KMS-11 (cell line): ENCODE measurements around the gene SMIM10L1.

Experiments used
- H2AFZ ChIP-seq: fragments of 200-600 bp; sonication (generic); 2 replicates; pipeline ENCODE4 v1.6.1; 2016; ENCODE audit warnings: antibody characterized with exemption, mixed run types, low read depth
- H3K27ac ChIP-seq: fragments of 200-600 bp; sonication (generic); 2 replicates; pipeline ENCODE4 v1.6.1; 2016; ENCODE audit warnings: mild to moderate bottlenecking, mixed run types
- H3K27me3 ChIP-seq: fragments of 200-600 bp; sonication (generic); 2 replicates; pipeline ENCODE4 v1.6.1; 2017; ENCODE audit warnings: mild to moderate bottlenecking, low read depth, mixed run types, moderate library complexity; ENCODE audit not compliant: insufficient read depth
- H3K36me3 ChIP-seq: fragments of 200-600 bp; sonication (generic); 2 replicates; pipeline ENCODE4 v1.6.1; 2017; ENCODE audit warnings: mild to moderate bottlenecking, mixed run types; ENCODE audit not compliant: insufficient read depth
- H3K4me1 ChIP-seq: fragments of 200-600 bp; sonication (generic); 2 replicates; pipeline ENCODE4 v1.6.1; 2016; ENCODE audit warnings: mild to moderate bottlenecking, low read depth, mixed run types; ENCODE audit not compliant: poor library complexity, severe bottlenecking
- H3K4me2 ChIP-seq: fragments of 200-600 bp; sonication (generic); 2 replicates; pipeline ENCODE4 v1.7.0; 2016; ENCODE audit warnings: mild to moderate bottlenecking, mixed run types
- H3K4me3 ChIP-seq: fragments of 200-600 bp; sonication (generic); IDR thresholded peaks from 2 replicates; pipeline ENCODE4 v1.6.1; 2017; ENCODE audit warnings: low read depth, low read length, mixed read lengths; ENCODE audit not compliant: insufficient read depth
- H3K79me2 ChIP-seq: fragments of 200-600 bp; sonication (generic); 2 replicates; pipeline ENCODE4 v1.6.1; 2016; ENCODE audit warnings: low read depth, mixed run types; ENCODE audit not compliant: insufficient read depth
- H3K9ac ChIP-seq: fragments of 200-600 bp; sonication (generic); 2 replicates; pipeline ENCODE4 v1.6.1; 2016; ENCODE audit warnings: mild to moderate bottlenecking, mixed run types
- H4K20me1 ChIP-seq: fragments of 200-600 bp; sonication (generic); 2 replicates; pipeline ENCODE4 v1.6.1; 2016; ENCODE audit warnings: mild to moderate bottlenecking, mixed run types; ENCODE audit not compliant: insufficient read depth
- CTCF ChIP-seq: fragments of 200-600 bp; sonication (generic); conservative IDR thresholded peaks from 2 replicates; pipeline ENCODE4 v1.6.1; 2017; ENCODE audit warnings: low read depth, mild to moderate bottlenecking, antibody characterized with exemption, low read length, moderate library complexity, mixed read lengths

Gene SMIM10L1

GRCh38 chr12:11158885-11159444 lies 12.0 kb upstream of the SMIM10L1 start:
- Histone ChIP-seq H3K36me3 (no peaks in the 10 kb centered on the region), H3K27me3 (no peaks in the 10 kb centered on the region)
- TF ChIP-seq CTCF = no peak

DNA sequence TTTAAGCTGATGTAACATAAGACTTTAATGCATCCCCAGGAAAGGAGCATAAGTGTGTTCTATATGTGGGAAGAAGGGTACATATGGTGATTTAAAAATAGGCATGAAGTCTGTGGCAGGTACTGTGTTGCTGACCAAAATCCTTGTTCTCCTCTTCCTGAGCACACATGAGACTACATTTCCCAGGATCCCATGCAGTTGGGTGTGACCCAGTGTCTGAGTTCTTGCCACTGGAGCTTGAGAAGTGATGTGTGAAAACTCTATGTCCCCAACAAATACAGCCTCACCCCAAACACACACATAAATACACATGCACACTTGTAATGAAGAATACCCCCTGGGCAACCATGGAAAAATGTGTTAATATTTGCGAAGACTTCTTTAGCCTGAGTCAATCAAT lies 8.5 kb upstream of the SMIM10L1 start:
- Histone ChIP-seq H3K9ac (no peak overlapping the region), H3K79me2 (peaks cover 27% of the 10 kb centered on the region; the same call in 1 of the 2 replicates), H3K27ac (no peak overlapping the region), H3K4me3 (no peak overlapping the region), H4K20me1 (0 out of 2 replicates have a peak, but pooled peaks cover 6% of the 10 kb centered on the region), H3K4me2 (no peak overlapping the region), H3K27me3 (no peaks in the 10 kb centered on the region), H2AFZ (no peak overlapping the region), H3K36me3 (no peaks in the 10 kb centered on the region; the same call in 1 of the 2 replicates), H3K4me1 (no peaks in the 10 kb centered on the region)
- no peak for TF ChIP-seq CTCF

More at GRCh38 chr12:11158885-11159444, 12.0 kb upstream of the SMIM10L1 start:
- Histone ChIP-seq H3K27ac (no peak overlapping the region), H3K4me3 (no peak overlapping the region), H3K4me1 (no peaks in the 10 kb centered on the region), H3K4me2 (no peak overlapping the region), H4K20me1 (no peaks in the 10 kb centered on the region), H3K9ac (no peak overlapping the region), H2AFZ (no peak overlapping the region), H3K79me2 (peaks cover 35% of the 10 kb centered on the region; the same call in 1 of the 2 replicates)

- Histone ChIP-seq H3K36me3 (no peaks in the 10 kb centered on the region; the same call in 1 of the 2 replicates), H3K79me2 (peaks cover 36% of the 10 kb centered on the region), H3K4me2 (no peak overlapping the region), H3K4me1 (no peaks in the 10 kb centered on the region), H3K4me3 (no peak overlapping the region), H4K20me1 (0 out of 2 replicates have a peak, but pooled peaks cover 6% of the 10 kb centered on the region), H3K27me3 (no peaks in the 10 kb centered on the region), H3K9ac (no peak overlapping the region), H2AFZ (no peak overlapping the region), H3K27ac (no peak overlapping the region)
- TF ChIP-seq CTCF = no peak
Observed at GRCh38 chr12:11164384-11164783, 6.6 kb upstream of the SMIM10L1 start.

DNA sequence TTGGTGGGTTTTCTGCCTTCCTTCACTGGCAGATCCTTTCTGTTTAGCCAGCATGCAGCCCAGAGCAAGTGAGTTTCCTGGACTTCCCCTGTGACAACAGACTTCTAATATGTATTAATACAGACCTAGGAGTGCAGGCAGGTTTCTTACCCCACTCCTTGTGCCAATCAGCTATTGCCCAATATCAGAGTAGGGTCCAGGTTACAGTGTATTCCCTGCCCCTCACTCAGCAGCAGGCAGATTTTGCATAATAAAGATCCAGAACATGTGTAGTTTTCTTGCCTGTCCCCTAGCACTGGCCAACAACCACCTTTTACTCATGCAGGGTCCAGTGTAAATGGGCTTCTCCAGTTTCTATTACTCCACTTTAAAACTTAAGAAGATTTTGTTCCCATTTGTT lies 4.7 kb upstream of the SMIM10L1 start:
- Histone ChIP-seq H2AFZ (no peak overlapping the region), H4K20me1 (peaks cover 9% of the 10 kb centered on the region; the same call in 1 of the 2 replicates), H3K9ac (no peak overlapping the region), H3K4me2 (no peak overlapping the region), H3K36me3 (no peaks in the 10 kb centered on the region; the same call in 1 of the 2 replicates), H3K27ac (no peak overlapping the region), H3K4me1 (no peaks in the 10 kb centered on the region), H3K79me2 (peaks cover 46% of the 10 kb centered on the region), H3K4me3 (no peak overlapping the region), H3K27me3 (no peaks in the 10 kb centered on the region)
- TF ChIP-seq CTCF = no peak
